KMS-11 (cell line): Measurements from ENCODE around the gene TRERF1.

ENCODE experiments used
- H2AFZ ChIP-seq: fragments of 200-600 bp; sonication (generic); 2 replicates; pipeline ENCODE4 v1.6.1; 2016; ENCODE audit warnings: antibody characterized with exemption, mixed run types, low read depth
- H3K27ac ChIP-seq: fragments of 200-600 bp; sonication (generic); 2 replicates; pipeline ENCODE4 v1.6.1; 2016; ENCODE audit warnings: mild to moderate bottlenecking, mixed run types
- H3K27me3 ChIP-seq: fragments of 200-600 bp; sonication (generic); 2 replicates; pipeline ENCODE4 v1.6.1; 2017; ENCODE audit warnings: mild to moderate bottlenecking, low read depth, mixed run types, moderate library complexity; ENCODE audit not compliant: insufficient read depth
- H3K36me3 ChIP-seq: fragments of 200-600 bp; sonication (generic); 2 replicates; pipeline ENCODE4 v1.6.1; 2017; ENCODE audit warnings: mild to moderate bottlenecking, mixed run types; ENCODE audit not compliant: insufficient read depth
- H3K4me1 ChIP-seq: fragments of 200-600 bp; sonication (generic); 2 replicates; pipeline ENCODE4 v1.6.1; 2016; ENCODE audit warnings: mild to moderate bottlenecking, low read depth, mixed run types; ENCODE audit not compliant: poor library complexity, severe bottlenecking
- H3K4me2 ChIP-seq: fragments of 200-600 bp; sonication (generic); 2 replicates; pipeline ENCODE4 v1.7.0; 2016; ENCODE audit warnings: mild to moderate bottlenecking, mixed run types
- H3K4me3 ChIP-seq: fragments of 200-600 bp; sonication (generic); IDR thresholded peaks from 2 replicates; pipeline ENCODE4 v1.6.1; 2017; ENCODE audit warnings: low read depth, low read length, mixed read lengths; ENCODE audit not compliant: insufficient read depth
- H3K79me2 ChIP-seq: fragments of 200-600 bp; sonication (generic); 2 replicates; pipeline ENCODE4 v1.6.1; 2016; ENCODE audit warnings: low read depth, mixed run types; ENCODE audit not compliant: insufficient read depth
- H3K9ac ChIP-seq: fragments of 200-600 bp; sonication (generic); 2 replicates; pipeline ENCODE4 v1.6.1; 2016; ENCODE audit warnings: mild to moderate bottlenecking, mixed run types
- H4K20me1 ChIP-seq: fragments of 200-600 bp; sonication (generic); 2 replicates; pipeline ENCODE4 v1.6.1; 2016; ENCODE audit warnings: mild to moderate bottlenecking, mixed run types; ENCODE audit not compliant: insufficient read depth
- TF ChIP-seq, protein P1 (sequence below): fragments of 200-600 bp; sonication (generic); conservative IDR thresholded peaks from 2 replicates; pipeline ENCODE4 v1.6.1; 2017; ENCODE audit warnings: low read depth, mild to moderate bottlenecking, antibody characterized with exemption, low read length, moderate library complexity, mixed read lengths

Gene TRERF1

DNA sequence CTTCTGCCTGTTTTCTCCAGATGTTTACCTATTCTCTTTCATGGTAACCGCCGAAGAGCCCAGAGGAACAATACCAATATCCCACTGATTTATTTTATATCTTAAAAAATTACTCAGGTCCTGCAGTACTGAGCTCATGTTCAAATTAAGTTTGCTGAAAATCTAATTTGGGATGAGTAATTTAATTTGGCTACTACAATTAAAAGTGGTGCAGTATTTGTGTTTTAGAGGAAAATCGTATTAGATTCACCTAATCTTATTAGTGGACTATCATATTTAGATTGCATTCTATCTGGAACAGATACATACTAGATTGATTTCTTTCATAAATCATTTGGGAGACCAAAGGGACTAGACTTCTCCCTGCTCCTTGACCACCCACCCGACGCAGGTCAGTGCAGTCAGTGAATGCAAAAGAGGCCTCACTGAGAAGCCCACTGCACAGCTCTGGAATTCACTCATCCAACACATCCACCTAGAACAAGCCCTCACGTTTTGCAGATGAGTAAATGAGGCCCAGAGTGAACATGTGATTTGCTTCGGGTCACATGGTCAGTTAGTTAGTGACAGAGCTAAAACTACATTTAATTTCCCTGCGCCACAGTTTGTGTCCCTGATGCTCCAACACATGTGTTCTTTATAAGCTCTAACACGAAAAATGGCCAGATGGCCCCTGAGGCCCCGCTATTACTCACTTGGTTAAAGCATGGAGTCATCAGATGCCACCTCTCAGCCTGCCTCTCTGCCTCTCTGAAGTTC is 101.8 kb downstream of the TRERF1 start:
- Histone ChIP-seq H3K27me3 (no peaks in the 10 kb centered on the region), H3K4me3 (no peak overlapping the region), H3K4me1 (no peaks in the 10 kb centered on the region), H2AFZ (no peak overlapping the region), H3K27ac (no peak overlapping the region), H3K4me2 (no peak overlapping the region), H4K20me1 (no peaks in the 10 kb centered on the region), H3K79me2 (no peaks in the 10 kb centered on the region), H3K36me3 (no peaks in the 10 kb centered on the region), H3K9ac (no peak overlapping the region)
- TF ChIP-seq, protein P1, sequence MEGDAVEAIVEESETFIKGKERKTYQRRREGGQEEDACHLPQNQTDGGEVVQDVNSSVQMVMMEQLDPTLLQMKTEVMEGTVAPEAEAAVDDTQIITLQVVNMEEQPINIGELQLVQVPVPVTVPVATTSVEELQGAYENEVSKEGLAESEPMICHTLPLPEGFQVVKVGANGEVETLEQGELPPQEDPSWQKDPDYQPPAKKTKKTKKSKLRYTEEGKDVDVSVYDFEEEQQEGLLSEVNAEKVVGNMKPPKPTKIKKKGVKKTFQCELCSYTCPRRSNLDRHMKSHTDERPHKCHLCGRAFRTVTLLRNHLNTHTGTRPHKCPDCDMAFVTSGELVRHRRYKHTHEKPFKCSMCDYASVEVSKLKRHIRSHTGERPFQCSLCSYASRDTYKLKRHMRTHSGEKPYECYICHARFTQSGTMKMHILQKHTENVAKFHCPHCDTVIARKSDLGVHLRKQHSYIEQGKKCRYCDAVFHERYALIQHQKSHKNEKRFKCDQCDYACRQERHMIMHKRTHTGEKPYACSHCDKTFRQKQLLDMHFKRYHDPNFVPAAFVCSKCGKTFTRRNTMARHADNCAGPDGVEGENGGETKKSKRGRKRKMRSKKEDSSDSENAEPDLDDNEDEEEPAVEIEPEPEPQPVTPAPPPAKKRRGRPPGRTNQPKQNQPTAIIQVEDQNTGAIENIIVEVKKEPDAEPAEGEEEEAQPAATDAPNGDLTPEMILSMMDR, result no peak

DNA sequence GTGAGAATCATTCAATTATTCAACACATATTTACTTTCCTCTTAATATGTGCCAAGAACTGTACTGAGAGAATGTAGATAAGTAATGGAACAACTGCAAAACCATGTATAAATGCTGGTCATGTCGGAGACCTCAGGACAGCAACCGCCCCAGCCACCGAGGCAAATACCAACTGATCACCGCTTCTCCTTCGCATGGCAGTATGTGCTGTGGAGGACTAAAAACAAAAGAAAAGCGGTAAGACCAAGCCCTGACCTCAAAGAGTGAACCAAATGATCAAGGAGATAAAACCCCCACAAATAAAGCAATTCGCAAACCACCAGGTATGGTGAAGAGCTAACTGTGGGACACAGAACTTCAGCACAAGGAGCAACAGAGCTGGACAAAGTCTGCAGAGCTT is 104.3 kb downstream of the TRERF1 start:
- H3K9ac ChIP-seq, result no peak overlapping the region
- H3K27ac ChIP-seq, result no peak overlapping the region
- no peaks in the 10 kb centered on the region for H4K20me1 ChIP-seq
- H3K36me3 ChIP-seq, result no peaks in the 10 kb centered on the region
- H3K27me3 ChIP-seq, result no peaks in the 10 kb centered on the region
- TF ChIP-seq, protein P1, result no peak
- H3K4me1 ChIP-seq, result no peaks in the 10 kb centered on the region
- H3K79me2 ChIP-seq, result no peaks in the 10 kb centered on the region
- H3K4me3 ChIP-seq, result no peak overlapping the region
- H2AFZ ChIP-seq, result no peak overlapping the region
- H3K4me2 ChIP-seq, result no peak overlapping the region

DNA sequence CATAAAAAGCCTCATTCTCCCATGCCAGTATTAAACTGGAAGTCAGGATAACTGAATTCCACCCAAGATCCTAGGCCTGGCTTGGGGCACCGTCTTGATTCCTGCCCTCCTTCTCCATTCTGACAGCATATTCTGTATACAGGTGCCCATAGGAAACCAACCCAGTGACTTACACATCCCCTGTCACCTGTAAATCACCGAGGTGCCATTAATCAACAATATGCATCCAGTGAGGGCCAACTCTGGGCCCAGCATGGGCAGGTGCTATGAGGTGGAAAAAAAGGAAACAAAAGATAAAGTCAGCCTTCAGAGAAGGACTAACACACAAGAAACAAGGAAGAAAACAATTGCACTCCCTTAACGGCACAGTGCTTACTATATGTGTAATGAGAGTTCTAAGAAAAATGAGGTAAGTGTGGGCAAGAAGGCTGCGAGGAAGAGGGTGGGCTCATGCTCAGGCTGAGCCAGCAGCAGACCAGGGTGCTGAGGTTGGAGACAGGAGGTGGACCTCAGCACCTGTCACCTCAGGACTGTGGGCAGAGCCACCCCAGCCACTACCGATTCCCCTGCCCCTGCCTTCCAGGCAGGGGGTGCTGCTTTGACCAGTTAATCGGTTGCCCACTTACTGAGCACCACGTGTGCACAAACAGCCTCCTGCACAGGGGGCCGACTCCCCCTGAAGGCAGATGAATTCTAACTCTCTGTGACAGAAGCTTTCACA is 105.9 kb downstream of the TRERF1 start:
- no peaks in the 10 kb centered on the region for H3K4me1 ChIP-seq
- no peaks in the 10 kb centered on the region for H3K27me3 ChIP-seq
- H3K27ac ChIP-seq, result no peak overlapping the region
- H3K4me2 ChIP-seq, result no peak overlapping the region
- no peaks in the 10 kb centered on the region for H3K36me3 ChIP-seq
- no peak overlapping the region for H3K4me3 ChIP-seq
- TF ChIP-seq, protein P1, result no peak
- H3K9ac ChIP-seq, result no peak overlapping the region
- H4K20me1 ChIP-seq, result no peaks in the 10 kb centered on the region
- no peak overlapping the region for H2AFZ ChIP-seq
- H3K79me2 ChIP-seq, result no peaks in the 10 kb centered on the region

DNA sequence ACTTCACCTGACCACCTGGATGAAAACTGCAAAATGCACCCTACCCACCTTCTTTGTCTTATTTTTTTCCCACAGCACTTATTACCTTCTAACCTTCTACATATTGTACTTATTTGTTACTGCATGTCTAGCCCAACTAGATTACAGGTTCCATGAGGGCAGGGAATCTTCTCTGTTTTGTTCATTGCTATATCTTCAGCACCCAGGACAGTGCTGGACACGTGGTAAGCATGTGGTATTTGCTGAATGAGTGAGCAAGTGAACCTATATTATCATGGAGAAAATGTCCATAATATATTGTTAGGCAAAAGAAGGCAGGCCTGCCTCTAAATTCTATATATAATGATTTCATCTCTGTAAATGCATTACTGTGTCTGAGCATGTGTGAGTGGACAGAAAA is 107.0 kb downstream of the TRERF1 start:
- Histone ChIP-seq H3K79me2 (no peaks in the 10 kb centered on the region), H3K36me3 (no peaks in the 10 kb centered on the region)

More for the DNA sequence above, 107.0 kb downstream of the TRERF1 start:
- H3K9ac ChIP-seq, result no peak overlapping the region
- no peak overlapping the region for H3K4me2 ChIP-seq
- H4K20me1 ChIP-seq, result no peaks in the 10 kb centered on the region
- TF ChIP-seq, protein P1, result no peak
- H3K4me1 ChIP-seq, result no peaks in the 10 kb centered on the region
- H3K27ac ChIP-seq, result no peak overlapping the region
- H3K4me3 ChIP-seq, result no peak overlapping the region
- no peak overlapping the region for H2AFZ ChIP-seq
- no peaks in the 10 kb centered on the region for H3K27me3 ChIP-seq
